Naive B cell (primary cell): ENCODE data around the gene LNX1. TPM values are rescaled to one million over a fixed set of nuclear protein-coding genes. Genes with fewer than 3 reads are reported as not detected.

Experiments used
- ATAC-seq, 2 donors: fragments of 150-1000 bp; cut with Tn5 transposase; 2 replicates each; pipeline ENCODE4 v1.10.0; 2021; ENCODE audit warnings: low read depth in 2 of 2, mild to moderate bottlenecking in 2 of 2, moderate library complexity in 2 of 2
- DNase-seq: peaks from one replicate; pipeline ENCODE4 v3.0.0; 2022
- H3K27ac Mint-ChIP-seq, 6 donors: one replicate each; pipeline ENCODE4 v1.8.0; 2020 to 2022; ENCODE audit warnings: mild to moderate bottlenecking in 6 of 6, mixed read lengths in 6 of 6, moderate library complexity in 5 of 6, inconsistent platforms in 2 of 6
- H3K27me3 Mint-ChIP-seq, 3 donors: one replicate each; pipeline ENCODE4 v1.8.0; 2021 to 2022; ENCODE audit warnings: mixed read lengths in 3 of 3, mild to moderate bottlenecking in 1 of 3
- H3K36me3 Mint-ChIP-seq, 2 donors: one replicate each; pipeline ENCODE4 v1.8.0; 2020 to 2022; ENCODE audit warnings: mixed read lengths in 2 of 2, inconsistent platforms in 1 of 2, mild to moderate bottlenecking in 1 of 2
- H3K4me1 Mint-ChIP-seq, 3 donors: one replicate each; pipeline ENCODE4 v1.8.0; 2020 to 2022; ENCODE audit warnings: mixed read lengths in 3 of 3, inconsistent platforms in 1 of 3, mild to moderate bottlenecking in 1 of 3, moderate library complexity in 1 of 3
- H3K4me3 Mint-ChIP-seq, 8 donors: one replicate each; pipeline ENCODE4 v1.8.0; 2020 to 2022; ENCODE audit warnings: mild to moderate bottlenecking in 8 of 8, mixed read lengths in 8 of 8, moderate library complexity in 8 of 8, inconsistent platforms in 2 of 8
- H3K9me3 Mint-ChIP-seq, 7 donors: one replicate each; pipeline ENCODE4 v1.8.0; 2020 to 2022; ENCODE audit warnings: mixed read lengths in 7 of 7, mild to moderate bottlenecking in 5 of 7, inconsistent platforms in 2 of 7, moderate library complexity in 1 of 7
- polyA plus RNA-seq, 6 donors: library from polyadenylated mRNA; unstranded; fragments of 300-500 nt; fragmentation: Illumina TruSeq; gene quantifications; one replicate each; pipeline ENCODE4 v1.2.3, GENCODE V29; 2021; ENCODE audit warnings: low read depth in 6 of 6

The LNX1 gene
- polyA plus RNA-seq, 6 donors from 2014 or later, result 0.09 to 0.67 (median 0.49) TPM; not detected in 1

- DNase-seq, result no peak
- H3K4me1 Mint-ChIP-seq, result peaks cover 12 to 20% (median 18%) of the 10 kb centered on the region in 3 donors
- no peak for ATAC-seq
- peaks cover 15 to 42% (median 30%) of the 10 kb centered on the region in 3 donors for H3K27me3 Mint-ChIP-seq
- H3K36me3 Mint-ChIP-seq, result no peaks in the 10 kb centered on the region
- no peaks in the 10 kb centered on the region for H3K9me3 Mint-ChIP-seq
- H3K27ac Mint-ChIP-seq, result no peak overlapping the region
- no peak overlapping the region for H3K4me3 Mint-ChIP-seq
Measured at GRCh38 chr4:53595204-53595603, 3.9 kb upstream of the LNX1 start.

GRCh38 chr4:53593765-53594164 is 2.5 kb upstream of the LNX1 start:
- ATAC-seq, result no peak
- Mint-ChIP-seq H3K27me3 (peaks cover 15 to 43% (median 30%) of the 10 kb centered on the region in 3 donors), H3K36me3 (no peaks in the 10 kb centered on the region), H3K4me3 (no peak overlapping the region), H3K4me1 (peaks cover 12 to 20% (median 16%) of the 10 kb centered on the region in 3 donors), H3K9me3 (no peaks in the 10 kb centered on the region), H3K27ac (no peak overlapping the region)
- no peak for DNase-seq

GRCh38 chr4:53592686-53593501 is 1.6 kb upstream of the LNX1 start:
- peaks cover 15 to 43% (median 30%) of the 10 kb centered on the region in 3 donors for H3K27me3 Mint-ChIP-seq
- ATAC-seq (no peak), DNase-seq (no peak)
- peak overlapping the region in 6 of 8 donors; percentile 1 to 54 (median 31) for H3K4me3 Mint-ChIP-seq
- peak overlapping the region in 1 of 6 donors; percentile 37 for H3K27ac Mint-ChIP-seq
- peaks cover 12 to 20% (median 16%) of the 10 kb centered on the region in 3 donors for H3K4me1 Mint-ChIP-seq
- no peaks in the 10 kb centered on the region for H3K9me3 Mint-ChIP-seq
- H3K36me3 Mint-ChIP-seq, result no peaks in the 10 kb centered on the region

- peak overlapping the region in 7 of 8 donors; percentile 3 to 79 (median 74) for H3K4me3 Mint-ChIP-seq
- no peaks in the 10 kb centered on the region for H3K9me3 Mint-ChIP-seq
- peaks cover 14 to 41% (median 30%) of the 10 kb centered on the region in 3 donors for H3K27me3 Mint-ChIP-seq
- peaks cover 12 to 20% (median 16%) of the 10 kb centered on the region in 3 donors for H3K4me1 Mint-ChIP-seq
- no peaks in the 10 kb centered on the region for H3K36me3 Mint-ChIP-seq
- no peak for DNase-seq
- ATAC-seq, result no peak
- no peak overlapping the region for H3K27ac Mint-ChIP-seq
Measured at GRCh38 chr4:53592122-53592521, 836 bp upstream of the LNX1 start.

GRCh38 chr4:53590187-53590586 is 1.1 kb downstream of the LNX1 start:
- no peaks in the 10 kb centered on the region for H3K9me3 Mint-ChIP-seq

GRCh38 chr4:53589511-53589910 is 1.8 kb downstream of the LNX1 start:
- no peak for ATAC-seq
- Mint-ChIP-seq H3K4me1 (peaks cover 12 to 20% (median 16%) of the 10 kb centered on the region in 3 donors), H3K9me3 (no peaks in the 10 kb centered on the region), H3K4me3 (no peak overlapping the region), H3K27ac (no peak overlapping the region), H3K27me3 (peaks cover 9 to 43% (median 30%) of the 10 kb centered on the region in 3 donors), H3K36me3 (no peaks in the 10 kb centered on the region)
- no peak for DNase-seq

More at GRCh38 chr4:53590187-53590586, 1.1 kb downstream of the LNX1 start:
- H3K4me1 Mint-ChIP-seq, result peaks cover 12 to 20% (median 16%) of the 10 kb centered on the region in 3 donors
- H3K4me3 Mint-ChIP-seq, result peak overlapping the region in 3 of 8 donors; percentile 1 to 63 (median 54)
- no peaks in the 10 kb centered on the region for H3K36me3 Mint-ChIP-seq
- ATAC-seq, result no peak
- peaks cover 9 to 39% (median 30%) of the 10 kb centered on the region in 3 donors for H3K27me3 Mint-ChIP-seq
- DNase-seq, result no peak
- H3K27ac Mint-ChIP-seq, result no peak overlapping the region

GRCh38 chr4:53587135-53587534 is 4.2 kb downstream of the LNX1 start:
- DNase-seq, result no peak
- no peak overlapping the region for H3K4me3 Mint-ChIP-seq
- peaks cover 9 to 38% (median 24%) of the 10 kb centered on the region in 3 donors for H3K27me3 Mint-ChIP-seq
- H3K9me3 Mint-ChIP-seq, result peaks cover 0 to 2% (median 0%) of the 10 kb centered on the region in 7 donors
- ATAC-seq, result no peak
- peaks cover 8 to 14% (median 12%) of the 10 kb centered on the region in 3 donors for H3K4me1 Mint-ChIP-seq
- H3K27ac Mint-ChIP-seq, result no peak overlapping the region
- H3K36me3 Mint-ChIP-seq, result no peaks in the 10 kb centered on the region

GRCh38 chr4:53586121-53586816 is 5.0 kb downstream of the LNX1 start:
- H3K27me3 Mint-ChIP-seq, result peaks cover 9 to 29% (median 15%) of the 10 kb centered on the region in 3 donors
- ATAC-seq (no peak), DNase-seq (no peak)
- H3K4me3 Mint-ChIP-seq, result no peak overlapping the region
- H3K27ac Mint-ChIP-seq, result no peak overlapping the region
- peaks cover 0 to 3% (median 0%) of the 10 kb centered on the region in 7 donors for H3K9me3 Mint-ChIP-seq
- no peaks in the 10 kb centered on the region for H3K36me3 Mint-ChIP-seq
- peaks cover 0 to 8% (median 3%) of the 10 kb centered on the region in 3 donors for H3K4me1 Mint-ChIP-seq

GRCh38 chr4:53584658-53585057 is 6.6 kb downstream of the LNX1 start:
- Mint-ChIP-seq H3K36me3 (no peaks in the 10 kb centered on the region), H3K27ac (no peak overlapping the region), H3K4me1 (peaks cover 0 to 6% (median 0%) of the 10 kb centered on the region in 3 donors), H3K27me3 (peaks cover 4 to 18% (median 6%) of the 10 kb centered on the region in 3 donors), H3K4me3 (no peak overlapping the region), H3K9me3 (peaks cover 0 to 3% (median 0%) of the 10 kb centered on the region in 7 donors)
- DNase-seq (no peak), ATAC-seq (no peak)

- Mint-ChIP-seq H3K4me1 (peaks cover 0 to 6% (median 0%) of the 10 kb centered on the region in 3 donors), H3K9me3 (peaks cover 0 to 3% (median 0%) of the 10 kb centered on the region in 7 donors), H3K27me3 (peaks cover 4 to 18% (median 6%) of the 10 kb centered on the region in 3 donors)
Measured at GRCh38 chr4:53583513-53583912, 7.8 kb downstream of the LNX1 start.

GRCh38 chr4:53582194-53582593 is 9.1 kb downstream of the LNX1 start:
- DNase-seq (no peak), ATAC-seq (no peak)
- no peak overlapping the region for H3K4me3 Mint-ChIP-seq
- H3K27me3 Mint-ChIP-seq, result peaks cover 4 to 14% (median 6%) of the 10 kb centered on the region in 3 donors
- H3K36me3 Mint-ChIP-seq, result no peaks in the 10 kb centered on the region
- H3K27ac Mint-ChIP-seq, result no peak overlapping the region
- H3K9me3 Mint-ChIP-seq, result peaks cover 0 to 3% (median 0%) of the 10 kb centered on the region in 7 donors
- H3K4me1 Mint-ChIP-seq, result peaks cover 0 to 6% (median 0%) of the 10 kb centered on the region in 3 donors

More at GRCh38 chr4:53583513-53583912, 7.8 kb downstream of the LNX1 start:
- Mint-ChIP-seq H3K4me3 (no peak overlapping the region), H3K36me3 (no peaks in the 10 kb centered on the region), H3K27ac (no peak overlapping the region)
- no peak for DNase-seq
- no peak for ATAC-seq

- Mint-ChIP-seq H3K27ac (no peak overlapping the region), H3K4me1 (peaks cover 0 to 6% (median 0%) of the 10 kb centered on the region in 3 donors), H3K27me3 (peaks cover 1 to 12% (median 6%) of the 10 kb centered on the region in 3 donors), H3K4me3 (no peak overlapping the region), H3K9me3 (peaks cover 0 to 3% (median 0%) of the 10 kb centered on the region in 7 donors), H3K36me3 (no peaks in the 10 kb centered on the region)
- DNase-seq (no peak), ATAC-seq (no peak)
Measured at GRCh38 chr4:53580274-53580673, 11.0 kb downstream of the LNX1 start.

GRCh38 chr4:53579826-53580225 is 11.5 kb downstream of the LNX1 start:
- Mint-ChIP-seq H3K27ac (no peak overlapping the region), H3K4me1 (peaks cover 0 to 6% (median 0%) of the 10 kb centered on the region in 3 donors), H3K4me3 (no peak overlapping the region), H3K9me3 (peaks cover 0 to 3% (median 0%) of the 10 kb centered on the region in 7 donors), H3K27me3 (peaks cover 0 to 11% (median 6%) of the 10 kb centered on the region in 3 donors), H3K36me3 (no peaks in the 10 kb centered on the region)
- DNase-seq, result no peak
- no peak for ATAC-seq
